Nephron (organoid): Measurements from ENCODE around the gene INO80.
"Not testable (repeated sequence)": the region's sequence is repeated elsewhere in the genome, so short reads cannot be mapped to it uniquely, and the experiment has no call there.

Experiments
- H3K27ac Mint-ChIP-seq, 3 experiments: 2 replicates each; pipeline ENCODE4 v1.8.0; 2020; ENCODE audit warnings: mixed read lengths in 3 of 3, mild to moderate bottlenecking in 2 of 3, moderate library complexity in 1 of 3
- H3K27me3 Mint-ChIP-seq: 2 replicates; pipeline ENCODE4 v1.8.0; 2021; ENCODE audit warnings: low read depth, mild to moderate bottlenecking, moderate library complexity, mixed read lengths
- H3K36me3 Mint-ChIP-seq: 2 replicates; pipeline ENCODE4 v1.8.0; 2020; ENCODE audit warnings: low read depth, mixed read lengths
- H3K4me1 Mint-ChIP-seq: 2 replicates; pipeline ENCODE4 v1.8.0; 2020; ENCODE audit warnings: mixed read lengths
- H3K4me3 Mint-ChIP-seq, 3 experiments: 2 replicates each; pipeline ENCODE4 v1.8.0; 2020; ENCODE audit warnings: mild to moderate bottlenecking in 3 of 3, mixed read lengths in 3 of 3, moderate library complexity in 2 of 3
- H3K9me3 Mint-ChIP-seq: 2 replicates; pipeline ENCODE4 v1.8.0; 2020; ENCODE audit warnings: mixed read lengths
- TF ChIP-seq, protein P1 (sequence below), 3 experiments: fragments of 200-600 bp; sonication (generic); IDR thresholded peaks; one replicate each; pipeline ENCODE4 v1.5.0; 2021; ENCODE audit warnings: antibody characterized with exemption in 3 of 3; ENCODE audit not compliant: unreplicated experiment in 3 of 3

Gene INO80

DNA sequence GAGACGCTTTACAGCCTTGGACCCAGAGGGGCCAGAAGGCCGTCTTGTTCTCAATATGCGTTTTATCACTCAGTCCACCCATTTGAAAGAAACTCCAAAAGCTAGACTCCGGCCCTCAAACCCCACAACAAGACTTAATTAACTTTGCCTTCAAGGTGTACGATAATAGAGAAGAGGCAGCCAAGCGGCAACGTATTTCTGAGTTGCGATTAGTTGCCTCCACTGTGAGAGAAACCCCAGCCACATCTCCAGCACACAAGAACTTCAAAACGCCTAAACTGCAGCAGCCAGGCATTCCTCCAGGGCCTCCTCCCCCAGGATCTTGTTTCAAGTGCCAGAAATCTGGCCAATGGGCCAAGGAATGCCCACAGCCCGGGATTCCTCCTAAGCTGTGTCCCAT is 17.4 kb upstream of the INO80 start:
- no peak overlapping the region for H3K4me3 Mint-ChIP-seq
- H3K36me3 Mint-ChIP-seq: no peaks in the 10 kb centered on the region
- TF ChIP-seq, protein P1, sequence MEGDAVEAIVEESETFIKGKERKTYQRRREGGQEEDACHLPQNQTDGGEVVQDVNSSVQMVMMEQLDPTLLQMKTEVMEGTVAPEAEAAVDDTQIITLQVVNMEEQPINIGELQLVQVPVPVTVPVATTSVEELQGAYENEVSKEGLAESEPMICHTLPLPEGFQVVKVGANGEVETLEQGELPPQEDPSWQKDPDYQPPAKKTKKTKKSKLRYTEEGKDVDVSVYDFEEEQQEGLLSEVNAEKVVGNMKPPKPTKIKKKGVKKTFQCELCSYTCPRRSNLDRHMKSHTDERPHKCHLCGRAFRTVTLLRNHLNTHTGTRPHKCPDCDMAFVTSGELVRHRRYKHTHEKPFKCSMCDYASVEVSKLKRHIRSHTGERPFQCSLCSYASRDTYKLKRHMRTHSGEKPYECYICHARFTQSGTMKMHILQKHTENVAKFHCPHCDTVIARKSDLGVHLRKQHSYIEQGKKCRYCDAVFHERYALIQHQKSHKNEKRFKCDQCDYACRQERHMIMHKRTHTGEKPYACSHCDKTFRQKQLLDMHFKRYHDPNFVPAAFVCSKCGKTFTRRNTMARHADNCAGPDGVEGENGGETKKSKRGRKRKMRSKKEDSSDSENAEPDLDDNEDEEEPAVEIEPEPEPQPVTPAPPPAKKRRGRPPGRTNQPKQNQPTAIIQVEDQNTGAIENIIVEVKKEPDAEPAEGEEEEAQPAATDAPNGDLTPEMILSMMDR (IDR thresholded peaks at IDR 0.05; ENCODE audit: unreplicated experiment in 3 of 3): no peak
- no peaks in the 10 kb centered on the region for H3K4me1 Mint-ChIP-seq
- H3K27ac Mint-ChIP-seq: peak overlapping the region in 1 of 3 experiments; percentile 73
- peaks cover 9% of the 10 kb centered on the region for H3K27me3 Mint-ChIP-seq
- peaks cover 2% of the 10 kb centered on the region for H3K9me3 Mint-ChIP-seq

- H3K27ac Mint-ChIP-seq, H3K9me3 Mint-ChIP-seq, H3K4me3 Mint-ChIP-seq, H3K36me3 Mint-ChIP-seq, H3K27me3 Mint-ChIP-seq, H3K4me1 Mint-ChIP-seq: not testable (repeated sequence)
Measured at GRCh38 chr15:41132094-41132493, 16.0 kb upstream of the INO80 start.

DNA sequence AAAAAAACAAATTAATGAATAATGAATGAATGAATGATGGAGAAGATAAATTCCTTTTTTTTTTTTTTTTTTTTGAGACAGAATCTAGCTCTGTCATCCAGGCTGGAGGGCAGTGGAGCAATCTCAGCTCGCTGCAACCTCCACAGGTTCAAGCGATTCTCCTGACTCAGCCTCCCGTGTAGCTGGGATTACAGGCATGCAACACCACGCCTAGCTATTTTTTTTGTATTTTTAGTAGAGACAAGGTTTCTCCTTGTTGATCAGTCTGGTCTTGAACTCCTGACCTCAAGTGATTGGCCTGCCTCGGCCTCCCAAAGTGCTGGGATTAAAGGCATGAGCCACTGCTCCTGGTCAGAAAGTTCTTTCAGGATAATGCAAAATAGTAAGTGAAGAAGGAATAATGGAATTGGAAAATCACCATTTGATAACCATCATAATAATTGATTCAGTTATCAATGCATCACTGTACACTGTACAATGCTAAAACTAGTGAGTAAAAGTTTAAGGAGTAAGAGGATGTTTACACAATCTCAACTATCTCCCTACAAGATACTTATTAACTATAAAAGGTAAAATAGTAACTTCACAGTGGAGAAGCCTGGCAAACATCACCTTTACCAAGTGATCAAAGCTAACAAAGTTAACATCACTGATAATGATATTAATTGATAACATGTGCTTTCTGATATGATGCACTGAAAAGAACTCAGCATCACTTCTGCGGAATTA is 12.3 kb upstream of the INO80 start:
- Mint-ChIP-seq H3K4me1 (no peaks in the 10 kb centered on the region), H3K9me3 (peaks cover 2% of the 10 kb centered on the region), H3K36me3 (no peaks in the 10 kb centered on the region), H3K27me3 (peaks cover 9% of the 10 kb centered on the region), H3K4me3 (no peak overlapping the region), H3K27ac (peak overlapping the region; percentile 71 to 78 (median 78))
- TF ChIP-seq, protein P1 (IDR thresholded peaks at IDR 0.05; ENCODE audit: unreplicated experiment in 3 of 3): no peak

DNA sequence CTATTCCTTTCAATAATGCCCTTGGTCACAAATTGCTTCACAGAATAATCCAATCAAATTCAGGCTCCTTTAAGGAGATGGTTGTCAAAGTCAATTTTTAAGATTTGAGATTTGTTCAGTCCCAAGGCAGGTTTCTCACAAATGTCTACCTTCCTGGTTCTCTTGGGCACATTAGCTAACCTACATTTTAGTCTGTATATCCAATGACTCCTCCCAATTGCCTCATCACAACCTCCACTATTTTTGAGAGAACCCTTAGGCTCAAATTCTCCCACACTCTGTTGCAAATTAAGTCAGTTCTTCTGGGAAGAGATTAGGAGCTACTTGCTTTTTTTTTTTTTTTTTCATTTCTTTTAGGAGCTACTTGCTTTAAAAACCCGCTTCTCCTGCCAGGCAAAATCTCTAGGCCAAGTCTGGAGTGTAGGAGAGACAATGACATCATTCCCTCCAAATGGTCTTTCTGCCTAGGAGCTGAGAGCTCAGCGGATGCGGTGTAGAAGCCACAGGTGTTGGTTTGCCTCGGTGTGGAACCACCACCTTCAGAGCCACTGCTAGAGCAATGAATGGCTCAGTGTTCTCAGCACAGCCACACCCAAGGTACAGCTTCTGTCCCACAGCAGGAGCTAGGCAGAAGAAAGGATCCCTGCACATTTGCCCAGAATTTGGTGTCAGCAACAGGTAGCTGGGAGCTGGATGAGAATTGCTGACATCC is 10.0 kb upstream of the INO80 start:
- Mint-ChIP-seq H3K27ac (no peak overlapping the region), H3K27me3 (no peaks in the 10 kb centered on the region), H3K36me3 (no peaks in the 10 kb centered on the region), H3K9me3 (no peaks in the 10 kb centered on the region), H3K4me3 (no peak overlapping the region), H3K4me1 (no peaks in the 10 kb centered on the region)
- TF ChIP-seq, protein P1 (IDR thresholded peaks at IDR 0.05; ENCODE audit: unreplicated experiment in 3 of 3): no peak

DNA sequence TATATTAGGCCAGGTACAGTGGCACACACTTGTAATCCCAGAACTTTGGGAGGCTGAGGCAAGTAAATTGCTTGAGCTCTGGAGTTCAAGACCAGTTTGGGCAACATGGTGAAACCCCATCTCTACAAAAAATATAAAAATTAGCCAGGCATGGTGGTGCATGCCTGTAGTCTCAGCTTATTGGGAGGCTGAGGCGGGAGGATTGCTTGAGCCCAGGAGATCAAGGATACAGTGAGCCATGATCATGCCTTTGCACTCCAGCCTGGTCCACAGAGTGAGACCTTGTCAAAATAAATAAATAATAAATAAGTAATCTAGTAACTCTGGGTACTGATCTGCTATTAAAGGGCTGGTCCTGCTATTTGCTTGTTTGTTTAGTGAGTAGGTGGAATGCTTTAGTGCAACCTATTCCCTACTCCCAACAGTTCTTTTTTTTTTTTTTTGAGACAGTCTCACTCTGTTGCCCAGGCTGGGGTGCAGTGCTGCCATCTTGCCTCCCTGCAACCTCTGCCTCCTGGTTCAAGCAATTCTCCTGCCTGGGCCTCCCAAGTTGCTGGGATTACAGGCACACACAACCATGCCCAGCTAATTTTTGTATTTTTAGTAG is 9.1 kb upstream of the INO80 start:
- H3K36me3 Mint-ChIP-seq: no peaks in the 10 kb centered on the region
- H3K27ac Mint-ChIP-seq: no peak overlapping the region
- TF ChIP-seq, protein P1 (IDR thresholded peaks at IDR 0.05; ENCODE audit: unreplicated experiment in 3 of 3): no peak
- H3K4me3 Mint-ChIP-seq: no peak overlapping the region
- H3K9me3 Mint-ChIP-seq: no peaks in the 10 kb centered on the region
- H3K27me3 Mint-ChIP-seq: no peaks in the 10 kb centered on the region
- no peaks in the 10 kb centered on the region for H3K4me1 Mint-ChIP-seq

DNA sequence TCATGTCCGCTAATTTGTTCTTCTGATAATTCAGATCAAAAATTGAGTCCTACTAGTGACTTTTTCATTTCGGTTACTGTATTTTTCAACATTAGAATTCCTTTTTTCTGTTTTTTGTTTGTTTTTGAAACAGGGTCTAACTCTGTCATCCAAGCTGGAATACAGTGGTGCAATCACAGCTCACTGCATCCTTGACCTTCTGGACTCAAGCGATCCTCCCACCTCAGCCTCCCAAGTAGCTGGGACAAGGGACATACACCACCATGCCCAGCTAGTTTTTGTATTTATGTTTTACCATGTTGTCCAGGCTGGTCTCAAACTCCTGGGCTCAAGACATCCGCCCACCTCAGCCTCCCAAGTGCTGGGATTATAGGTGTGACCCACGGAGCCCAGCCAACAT is 8.0 kb upstream of the INO80 start:
- no peak overlapping the region for H3K27ac Mint-ChIP-seq
- no peaks in the 10 kb centered on the region for H3K4me1 Mint-ChIP-seq
- H3K9me3 Mint-ChIP-seq: no peaks in the 10 kb centered on the region

More for the DNA sequence above, 8.0 kb upstream of the INO80 start:
- TF ChIP-seq, protein P1 (IDR thresholded peaks at IDR 0.05; ENCODE audit: unreplicated experiment in 3 of 3): no peak
- no peak overlapping the region for H3K4me3 Mint-ChIP-seq
- no peaks in the 10 kb centered on the region for H3K27me3 Mint-ChIP-seq
- no peaks in the 10 kb centered on the region for H3K36me3 Mint-ChIP-seq
